Measurements from ENCODE around the gene TMEM87A.
"Not testable (repeated sequence)": the region's sequence is repeated elsewhere in the genome, so short reads cannot be mapped to it uniquely, and the experiment has no call there.

TMEM87A gene

DNA sequence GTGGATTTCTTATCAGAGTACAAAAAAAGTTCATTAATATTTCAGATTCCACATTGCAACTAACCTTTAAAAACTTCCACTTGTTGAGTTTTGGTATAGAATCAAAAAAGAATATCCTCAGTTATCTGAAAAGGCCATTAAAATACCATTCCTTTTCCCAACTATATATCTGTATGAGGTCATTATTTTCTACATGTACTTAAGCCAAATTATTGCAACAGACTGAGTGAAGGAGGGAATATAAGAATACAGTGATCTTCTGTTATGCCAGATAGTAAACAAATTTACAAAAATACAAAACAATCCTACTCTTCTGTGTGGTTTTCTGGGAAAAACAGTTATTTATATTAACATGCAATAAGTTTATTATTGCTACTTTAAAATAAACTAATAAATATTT lies 5.9 kb downstream of the TMEM87A start:
- DNase-seq = no peak

DNA sequence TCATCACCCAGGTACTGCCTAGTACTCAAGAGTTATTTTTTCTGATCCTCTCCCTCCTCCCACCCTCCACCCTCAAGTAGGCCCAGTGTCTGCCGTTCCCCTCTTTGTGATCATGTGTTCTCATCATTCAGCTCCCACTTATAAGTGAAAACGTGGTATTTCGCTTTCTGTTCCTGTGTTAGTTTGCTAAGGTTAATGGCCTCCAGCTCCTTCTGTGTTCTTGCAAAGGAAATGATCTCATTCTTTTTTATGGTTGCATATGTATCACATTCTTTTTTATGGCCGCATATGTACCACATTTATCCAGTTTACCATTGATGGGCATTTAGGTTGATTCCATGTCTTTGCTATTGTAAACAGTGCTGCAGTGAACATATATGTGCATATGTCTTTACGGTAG lies 8.4 kb downstream of the TMEM87A start:
- no peak for DNase-seq

- no peak for DNase-seq
Observed at GRCh38 chr15:42253300-42253699, 19.9 kb downstream of the TMEM87A start.

DNA sequence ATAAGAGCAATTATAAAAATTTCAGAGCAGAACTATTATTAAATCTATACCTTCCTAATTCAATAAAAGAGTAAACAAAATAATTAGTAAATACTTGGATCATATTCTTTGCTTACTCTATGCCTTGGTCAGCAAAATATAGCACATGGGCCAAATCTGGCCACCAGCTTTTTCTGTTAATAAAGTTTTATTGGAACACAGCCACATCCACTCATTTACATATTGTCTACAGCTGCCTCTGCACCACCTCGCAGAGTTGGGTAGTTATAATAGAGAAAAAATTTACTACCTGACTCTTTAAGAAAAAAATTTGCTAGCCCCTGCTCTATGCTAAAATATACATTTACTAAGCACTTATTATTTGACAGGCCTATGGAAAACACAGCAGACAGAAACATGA lies 32.4 kb downstream of the TMEM87A start:
- DNase-seq = no peak

- no peak for DNase-seq
Observed at GRCh38 chr15:42239528-42240182, 33.6 kb downstream of the TMEM87A start.

- DNase-seq = no peak
Observed at GRCh38 chr15:42233107-42233506, 40.1 kb downstream of the TMEM87A start.

GRCh38 chr15:42232606-42233005 lies 40.6 kb downstream of the TMEM87A start:
- DNase-seq = no peak

DNA sequence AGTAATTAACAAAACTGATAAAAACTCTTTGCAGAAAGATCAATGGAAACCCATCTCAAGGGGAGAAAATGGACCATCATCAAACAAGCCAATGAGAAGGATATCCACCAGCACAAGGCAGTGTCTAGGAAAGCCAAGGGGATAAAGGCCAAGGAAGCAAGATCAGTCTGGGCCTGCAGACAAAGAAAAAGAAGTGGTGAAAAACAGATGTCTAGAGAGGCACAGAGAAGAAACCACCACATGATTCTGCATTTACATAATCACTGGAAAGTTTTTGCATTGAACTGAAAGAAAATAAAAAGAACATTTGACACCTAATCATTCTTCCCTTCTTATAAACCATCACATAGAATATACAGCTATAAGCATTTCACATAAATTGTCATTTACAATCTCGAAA lies 42.1 kb downstream of the TMEM87A start:
- DNase-seq = no peak

- not testable (repeated sequence) for DNase-seq
Observed at GRCh38 chr15:42228981-42229380, 44.3 kb downstream of the TMEM87A start.

DNA sequence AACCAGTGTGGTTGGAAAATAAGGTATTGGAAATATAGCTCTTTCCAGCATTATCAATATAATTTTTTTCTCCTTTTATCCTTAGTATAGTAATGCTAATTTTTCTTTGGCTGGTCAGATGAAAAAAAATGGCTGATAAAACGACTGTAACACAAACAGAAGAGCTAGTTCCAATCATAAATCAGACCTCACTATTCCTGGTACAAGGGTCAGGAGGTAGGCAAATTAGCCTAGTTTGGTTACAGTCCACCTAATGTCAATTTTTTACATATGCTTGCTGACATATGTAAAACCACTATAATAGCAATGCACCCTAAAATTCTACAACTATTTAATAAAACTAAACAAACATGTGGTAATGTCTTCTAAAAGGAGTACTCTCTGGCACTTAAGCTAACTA lies 45.2 kb downstream of the TMEM87A start:
- no peak for DNase-seq

DNA sequence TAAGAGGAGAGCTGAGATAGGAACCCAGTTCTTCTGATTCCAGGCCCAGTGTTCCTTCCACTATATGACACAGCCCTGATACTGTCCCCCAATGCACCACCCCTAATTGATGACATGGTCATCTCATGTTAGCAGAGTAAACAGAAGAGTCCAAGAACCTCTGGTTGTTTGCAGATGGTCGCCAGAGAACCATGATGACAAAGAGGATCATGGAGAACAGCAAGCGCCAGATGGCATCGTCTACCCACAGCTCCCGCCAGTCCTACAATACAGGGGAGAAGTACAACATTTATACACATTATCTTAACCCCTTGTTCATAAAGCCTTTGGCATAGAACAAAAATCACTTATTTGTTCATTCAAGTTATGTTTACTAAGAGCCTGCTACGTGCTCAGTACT lies 46.6 kb downstream of the TMEM87A start:
- no peak for DNase-seq

GRCh38 chr15:42220216-42220615 lies 53.0 kb downstream of the TMEM87A start:
- DNase-seq = no peak

DNA sequence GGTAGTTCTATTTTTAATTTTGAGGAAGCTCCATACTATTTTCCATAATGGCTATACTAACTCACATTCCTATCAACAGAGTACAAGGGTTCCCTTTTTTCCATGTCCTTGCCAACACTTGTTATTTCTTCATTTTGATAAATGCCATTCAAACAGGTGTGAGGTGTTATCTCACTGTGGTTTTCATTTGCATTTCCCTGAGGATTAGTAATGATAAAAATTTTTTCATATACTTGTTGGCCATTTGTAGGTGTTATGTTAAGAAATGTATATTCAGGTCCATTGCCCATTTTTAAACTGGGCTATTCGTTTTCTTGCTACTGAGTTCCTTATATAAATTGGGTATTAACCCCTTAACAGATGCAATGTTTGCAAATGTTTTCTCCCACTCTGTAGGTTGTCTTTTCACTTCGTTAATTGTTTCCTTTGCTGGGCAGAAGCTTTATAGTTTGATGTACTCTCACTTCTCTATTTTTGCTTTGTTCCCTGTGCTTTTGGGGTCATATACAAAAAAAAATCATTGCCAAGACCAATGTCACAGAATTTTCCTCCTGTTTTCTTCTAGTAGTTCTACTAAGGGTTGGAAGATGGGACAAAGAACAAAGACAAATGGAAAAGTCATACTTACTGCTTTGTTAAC lies 54.2 kb downstream of the TMEM87A start:
- DNase-seq = no peak

DNA sequence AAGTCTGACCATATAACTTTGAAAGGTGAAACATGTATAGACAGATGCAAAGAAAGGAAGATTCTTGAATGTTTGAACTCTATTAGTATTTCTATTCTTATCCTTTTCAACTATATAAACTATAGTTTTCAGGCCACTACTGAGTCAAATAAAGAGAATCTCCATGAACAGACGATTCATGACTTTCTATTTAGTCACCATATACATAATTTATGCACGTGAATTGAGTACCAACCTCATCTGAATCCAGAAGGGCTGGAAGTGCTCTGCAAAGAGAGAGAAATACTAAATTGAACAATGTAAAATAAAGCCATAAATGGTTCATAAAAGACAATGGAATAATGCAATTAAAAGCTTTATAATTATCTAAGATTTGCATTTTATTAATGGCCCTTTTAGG lies 55.7 kb downstream of the TMEM87A start:
- no peak for DNase-seq

DNA sequence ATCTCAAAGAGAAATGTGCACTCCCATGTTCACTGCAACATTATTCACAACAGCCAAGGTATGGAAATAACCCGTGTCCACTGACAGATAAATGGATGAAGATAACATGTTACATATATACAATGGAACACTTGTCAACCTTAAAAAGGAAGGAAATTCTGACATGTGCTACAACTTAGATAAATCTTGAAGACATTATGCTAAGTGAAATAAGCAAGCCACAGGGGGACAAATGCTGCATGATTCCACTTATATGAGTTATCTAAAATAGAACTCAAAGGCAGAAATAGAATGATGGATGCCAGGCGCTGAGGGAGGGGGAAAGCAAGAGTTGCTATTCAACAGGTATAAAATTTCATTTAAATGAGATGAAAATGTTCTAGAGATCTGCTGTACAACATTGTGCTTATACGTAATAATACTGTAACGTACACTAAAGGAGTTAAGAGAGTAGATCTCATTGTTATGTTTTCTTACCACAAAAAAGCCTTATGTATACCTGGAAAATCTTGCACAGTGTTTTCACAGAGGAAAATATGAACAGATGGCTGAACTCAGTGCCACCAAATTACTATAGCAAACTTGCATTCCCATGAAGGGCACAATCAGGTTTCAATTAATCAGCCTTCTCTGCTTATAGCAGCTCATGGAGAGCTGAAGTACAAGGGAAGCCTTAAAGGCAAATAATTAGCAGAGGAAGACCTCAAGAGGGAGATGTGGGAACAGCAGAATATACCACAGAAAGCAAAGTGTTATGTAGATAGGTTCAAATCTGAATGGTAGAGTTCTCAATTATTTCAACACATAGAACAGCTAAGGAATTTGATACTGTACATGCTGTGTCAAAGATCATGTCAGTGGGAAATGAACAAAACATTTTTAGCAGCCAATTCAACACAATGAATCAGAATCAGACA lies 57.1 kb downstream of the TMEM87A start:
- DNase-seq = no peak

- DNase-seq = no peak
Observed at GRCh38 chr15:42214600-42214999, 58.6 kb downstream of the TMEM87A start.

GRCh38 chr15:42213511-42213910 lies 59.7 kb downstream of the TMEM87A start:
- no peak for DNase-seq

- DNase-seq = no peak
Observed at GRCh38 chr15:42210696-42211095, 62.5 kb downstream of the TMEM87A start.

DNA sequence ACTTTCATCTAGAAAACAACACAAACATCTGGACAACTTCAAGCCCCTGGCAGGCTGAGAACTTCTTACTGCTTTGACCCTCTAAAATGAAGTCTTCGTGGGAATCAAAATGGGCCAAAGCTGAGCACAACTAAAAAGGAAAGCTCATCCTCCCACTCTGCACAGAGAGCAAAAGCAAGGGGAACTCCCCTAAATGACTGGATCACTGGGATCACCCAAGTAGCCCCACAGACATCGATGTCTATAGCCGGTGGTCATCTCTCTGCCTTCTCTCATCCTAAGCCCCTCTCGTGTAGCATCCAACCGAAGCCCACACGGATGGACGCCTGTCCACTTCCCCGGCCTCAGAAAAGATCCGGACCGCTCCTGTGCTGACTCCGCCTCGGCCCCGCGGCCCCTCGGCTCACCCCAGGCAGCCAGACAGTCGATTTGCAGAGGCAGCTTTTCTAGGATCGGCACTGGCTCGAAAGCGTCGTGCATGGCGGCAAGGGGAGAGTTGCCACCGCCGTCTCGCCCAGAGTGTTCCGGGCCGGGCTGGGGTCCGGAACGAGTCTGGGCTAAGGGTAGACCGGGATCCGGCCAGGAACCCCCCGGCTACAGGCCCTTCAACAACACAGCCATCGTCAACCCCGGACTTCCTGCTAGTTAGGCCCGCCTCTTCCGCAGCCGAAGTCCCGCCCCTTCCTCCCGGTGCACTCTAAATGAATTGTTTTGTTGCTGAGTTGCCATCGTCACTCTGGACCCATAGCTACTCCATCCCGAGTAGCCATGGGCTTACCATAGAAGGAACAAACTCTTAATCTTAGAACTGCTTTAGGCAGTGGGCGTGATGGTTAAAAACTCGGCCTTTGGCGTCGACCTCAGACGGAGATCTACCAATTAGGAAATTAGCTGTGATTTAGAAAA lies 65.3 kb downstream of the TMEM87A start, which contains the start of gene VPS39:
TSS of gene VPS39 (minus strand) at position 631 of the 906 bp plus-strand sequence. CDS start at position 480, 151 bp downstream.
- DNase-seq = peak; percentile 82

DNA sequence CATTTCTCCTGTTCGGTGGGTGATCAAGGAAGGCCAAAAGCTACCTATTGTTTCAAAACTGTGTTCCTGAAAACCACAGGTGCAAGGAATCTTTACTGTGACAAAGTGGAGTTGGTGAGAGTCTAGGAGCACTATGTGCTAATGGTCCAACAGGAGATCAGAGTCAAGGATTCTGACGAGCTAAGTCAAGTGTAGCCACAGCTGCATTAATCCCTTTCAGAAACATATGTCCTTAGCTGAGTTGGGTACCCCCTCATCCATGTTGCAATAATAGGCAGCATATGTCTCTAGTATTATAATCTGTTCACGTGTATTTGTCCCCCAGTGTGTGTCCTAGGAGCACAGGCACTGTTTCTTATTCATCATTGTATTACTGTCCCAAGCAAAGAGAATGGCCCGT lies 66.8 kb downstream of the TMEM87A start:
- DNase-seq = no peak

DNA sequence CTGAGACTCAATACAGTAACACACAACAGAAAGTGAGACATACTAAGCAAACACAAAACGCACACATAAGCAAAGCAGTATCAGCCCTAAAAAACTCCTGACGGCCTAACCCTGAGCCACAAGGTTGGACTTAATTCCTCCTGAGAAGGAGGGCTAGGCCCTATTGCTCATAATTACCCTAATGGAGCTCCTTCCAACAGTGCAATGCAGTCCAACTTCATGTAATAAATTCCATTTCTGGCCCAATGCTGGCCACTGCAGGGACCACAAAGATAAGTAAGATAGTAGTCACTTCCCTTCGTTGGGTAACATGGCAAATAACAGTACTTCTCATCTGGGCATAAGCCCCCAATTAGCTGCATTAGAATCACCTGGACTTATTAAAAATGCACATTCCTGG lies 69.3 kb downstream of the TMEM87A start:
- no peak for DNase-seq

DNA sequence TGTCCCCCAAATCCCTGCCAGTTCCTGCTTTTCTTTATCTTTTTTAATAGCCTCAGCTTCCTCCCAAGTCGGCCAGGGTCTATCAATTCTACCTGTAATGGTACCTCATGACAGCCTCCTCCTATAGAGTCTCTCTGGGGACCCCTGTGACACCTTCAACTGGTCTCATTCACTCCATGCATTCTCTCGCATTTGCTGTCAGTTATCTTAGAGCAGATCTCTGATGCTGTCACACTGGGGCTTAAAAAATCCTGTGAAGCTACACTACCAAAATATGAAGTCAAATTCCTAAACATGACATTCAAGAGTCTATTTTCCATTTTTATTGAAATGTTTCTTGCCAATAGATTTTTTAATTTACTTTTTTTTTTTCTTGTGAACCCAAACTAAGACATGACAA lies 70.6 kb downstream of the TMEM87A start:
- no peak for DNase-seq

- no peak for DNase-seq
Observed at GRCh38 chr15:42201801-42202200, 71.4 kb downstream of the TMEM87A start.

Measured in activated CD4-positive, CD25-positive, alpha-beta regulatory T cell treated with anti-CD3 and anti-CD28 coated beads, Interleukin-2, amount 50 U/mL, for 72 hours (primary cell).